Amniotic stem cell (primary cell): ENCODE data around the gene KCNG1.
"Not testable (repeated sequence)": the region's sequence is repeated elsewhere in the genome, so short reads cannot be mapped to it uniquely, and the experiment has no call there.

Source experiments
- DNase-seq: peaks from one replicate; lab custom pipeline; 2025; lab: John Stamatoyannopoulos, UW

Gene KCNG1, protein sequence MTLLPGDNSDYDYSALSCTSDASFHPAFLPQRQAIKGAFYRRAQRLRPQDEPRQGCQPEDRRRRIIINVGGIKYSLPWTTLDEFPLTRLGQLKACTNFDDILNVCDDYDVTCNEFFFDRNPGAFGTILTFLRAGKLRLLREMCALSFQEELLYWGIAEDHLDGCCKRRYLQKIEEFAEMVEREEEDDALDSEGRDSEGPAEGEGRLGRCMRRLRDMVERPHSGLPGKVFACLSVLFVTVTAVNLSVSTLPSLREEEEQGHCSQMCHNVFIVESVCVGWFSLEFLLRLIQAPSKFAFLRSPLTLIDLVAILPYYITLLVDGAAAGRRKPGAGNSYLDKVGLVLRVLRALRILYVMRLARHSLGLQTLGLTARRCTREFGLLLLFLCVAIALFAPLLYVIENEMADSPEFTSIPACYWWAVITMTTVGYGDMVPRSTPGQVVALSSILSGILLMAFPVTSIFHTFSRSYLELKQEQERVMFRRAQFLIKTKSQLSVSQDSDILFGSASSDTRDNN

DNA sequence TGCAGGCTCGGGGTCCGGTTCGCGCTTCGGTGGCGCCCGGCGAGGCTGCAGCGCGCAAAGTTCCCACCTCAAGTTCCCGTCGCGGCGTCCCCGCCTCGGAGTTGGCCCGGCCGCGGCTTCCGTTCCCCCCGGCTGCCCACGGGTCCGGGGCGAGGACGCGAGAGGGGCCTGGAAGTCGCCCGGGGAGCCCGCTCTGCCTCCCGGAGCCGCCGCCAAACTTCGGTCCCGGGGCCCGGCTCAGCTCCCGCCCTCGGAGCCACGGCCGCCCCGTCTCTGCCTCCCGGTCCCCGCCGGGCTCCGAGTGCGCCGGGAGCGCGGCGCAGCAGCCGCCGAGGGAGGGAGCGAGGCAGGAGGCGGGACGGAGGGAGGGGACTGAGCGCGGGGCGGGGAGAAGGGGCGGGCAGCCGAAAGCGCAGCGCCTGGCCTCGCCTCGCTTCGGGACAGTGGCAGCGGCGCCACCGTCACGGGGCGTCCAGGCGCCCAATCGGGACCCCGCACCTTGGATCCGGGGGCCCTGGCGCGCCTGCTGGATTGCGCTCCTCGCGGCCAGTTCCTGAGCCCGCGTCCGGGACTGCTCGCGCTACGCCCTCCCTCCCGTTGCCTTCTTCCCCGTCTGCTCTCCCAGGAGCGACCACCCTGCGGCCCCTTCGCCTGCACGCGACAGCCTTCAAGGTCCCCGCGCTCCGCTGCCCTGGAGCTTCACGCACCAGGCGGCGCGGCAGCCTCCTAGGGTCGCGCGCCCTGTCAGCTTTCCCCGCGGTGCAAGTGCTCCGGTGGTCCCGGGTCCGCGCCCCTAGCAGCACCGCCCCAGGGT, at the start of gene KCNG1:
TSS of gene KCNG1 (minus strand) at position 305 of the 814 bp plus-strand sequence. CDS start 12,769 bp downstream, outside the sequence.
- peak; percentile 63 for DNase-seq

DNA sequence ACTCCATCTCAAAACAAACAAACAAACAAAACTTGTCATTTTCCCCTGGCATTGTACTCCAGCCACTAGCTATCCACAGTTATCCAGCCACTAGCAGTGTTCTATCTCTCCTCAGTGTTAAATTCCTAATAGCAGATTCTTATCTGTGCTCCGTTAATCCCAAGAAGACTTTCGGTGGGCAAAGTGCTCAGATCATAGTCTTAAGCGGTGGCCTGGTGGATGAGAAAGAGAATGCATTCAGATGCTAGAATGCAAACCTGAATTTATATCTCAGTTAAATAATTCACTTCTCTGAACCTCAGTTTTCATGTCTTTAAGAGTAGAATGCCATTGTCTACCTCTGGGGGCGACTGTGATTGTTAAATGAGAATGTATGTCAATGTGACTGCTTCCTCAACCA, 47.7 kb upstream of the KCNG1 start:
- DNase-seq = no peak

- DNase-seq = no peak
Observed at GRCh38 chr20:51067792-51068191, 44.9 kb upstream of the KCNG1 start.

DNA sequence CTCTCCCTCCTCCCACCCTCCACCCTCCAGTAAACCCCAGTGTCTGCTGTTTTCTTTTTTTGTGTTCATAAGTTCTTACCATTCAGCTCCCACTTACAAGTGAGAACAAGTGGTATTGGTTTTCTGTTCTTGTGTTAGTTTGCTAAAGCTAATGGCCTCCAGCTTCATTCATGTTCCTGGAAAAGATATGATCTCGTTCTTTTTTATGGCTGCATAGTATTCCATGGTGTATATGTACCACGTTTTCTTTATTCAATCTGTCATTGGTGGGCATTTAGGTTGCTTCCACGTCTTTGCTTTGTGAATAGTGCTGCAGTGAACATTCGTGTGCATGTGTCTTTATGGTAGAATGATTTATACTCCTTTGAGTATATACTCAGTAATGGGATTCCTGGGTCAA, 42.7 kb upstream of the KCNG1 start:
- no peak for DNase-seq

- DNase-seq = no peak
Observed at GRCh38 chr20:51064137-51064536, 41.2 kb upstream of the KCNG1 start.

DNA sequence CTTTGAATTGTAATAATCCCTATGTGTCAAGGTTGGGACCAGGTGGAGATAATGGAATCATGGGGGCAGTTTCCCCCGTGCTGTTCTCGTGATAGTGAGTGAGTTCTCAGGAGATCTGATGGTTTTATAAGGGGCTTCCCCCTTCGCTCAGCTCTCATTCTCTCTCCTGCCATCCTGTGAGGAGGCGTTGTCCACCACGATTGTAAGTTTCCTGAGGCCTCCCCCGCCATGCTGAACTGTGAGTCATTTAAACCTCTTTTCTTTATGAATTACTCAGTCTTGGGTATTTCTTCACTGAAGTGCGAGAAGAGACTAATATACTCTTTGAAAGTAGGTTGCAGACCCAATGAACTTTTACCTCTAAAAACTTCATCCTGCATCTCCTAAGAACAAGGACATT, 39.2 kb upstream of the KCNG1 start:
- no peak for DNase-seq

DNA sequence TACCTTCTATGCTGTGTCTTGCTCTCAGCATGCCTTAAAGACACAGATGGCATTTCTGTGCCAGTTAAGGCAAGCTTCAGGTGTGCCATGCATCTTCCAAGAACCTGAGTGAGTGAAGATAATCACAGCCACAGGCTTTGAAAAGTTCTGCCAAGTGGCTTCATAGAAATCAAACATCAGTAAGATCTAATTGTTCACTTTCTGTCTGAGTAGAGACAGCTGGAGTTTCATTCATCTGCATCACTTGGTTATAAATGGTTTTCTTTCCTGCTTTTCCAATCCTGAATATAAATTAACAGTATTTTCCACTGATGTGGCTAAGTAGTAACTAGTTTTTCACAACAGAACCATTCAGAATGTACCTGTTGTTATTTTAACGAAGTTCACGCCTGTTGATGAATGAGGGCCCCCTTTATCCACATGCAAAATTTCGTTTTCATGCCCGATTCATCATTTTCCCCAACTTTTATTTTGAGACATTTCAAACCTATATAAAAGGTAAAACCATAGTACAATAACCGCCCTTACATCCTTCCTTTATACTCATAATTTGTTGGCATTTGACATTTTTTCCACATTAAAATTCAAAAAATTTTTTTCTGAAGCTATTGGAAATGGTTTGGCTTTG, 38.6 kb upstream of the KCNG1 start:
- no peak for DNase-seq

- DNase-seq = no peak
Observed at GRCh38 chr20:51060301-51060700, 37.4 kb upstream of the KCNG1 start.

DNA sequence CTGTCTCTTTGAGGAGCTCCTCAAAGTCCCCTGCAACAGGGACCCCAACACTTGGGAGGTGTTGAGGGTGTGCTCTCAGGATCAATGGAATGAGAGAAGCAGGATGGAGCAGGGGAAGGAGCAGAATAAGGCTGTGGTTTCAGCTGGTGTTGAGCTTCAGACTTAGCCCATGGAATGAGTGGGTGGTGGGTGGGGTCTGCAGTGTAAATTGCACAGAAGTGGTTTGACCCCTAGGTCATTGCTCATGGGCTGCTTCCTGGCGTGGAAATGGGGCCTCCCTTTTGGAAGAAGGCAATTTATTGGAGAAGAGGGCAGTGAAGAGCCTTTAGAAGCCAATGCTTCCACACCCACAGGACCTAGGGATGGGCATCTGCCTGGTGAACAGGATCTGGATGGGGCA, 37.0 kb upstream of the KCNG1 start:
- DNase-seq = no peak

DNA sequence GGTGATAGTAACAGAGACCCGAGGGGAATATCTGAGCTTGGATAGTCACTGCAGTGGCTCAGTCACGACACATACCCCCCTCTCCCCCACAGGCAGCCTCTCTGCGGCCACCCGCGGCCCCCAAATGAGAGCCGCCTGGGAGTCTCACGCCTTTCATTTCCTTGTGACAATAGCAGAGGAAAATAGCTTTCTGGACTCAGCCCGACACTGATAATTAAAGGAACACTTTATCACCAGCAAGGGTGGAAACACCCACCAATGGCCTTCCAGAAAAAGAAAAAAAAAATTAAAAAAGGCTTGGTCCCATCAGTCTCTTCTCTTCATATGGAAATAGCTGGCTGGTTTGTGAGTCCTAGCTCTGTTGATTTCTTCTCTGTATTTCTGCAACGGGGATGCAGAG, 35.1 kb upstream of the KCNG1 start:
- no peak for DNase-seq

- no peak for DNase-seq
Observed at GRCh38 chr20:51054233-51054632, 31.3 kb upstream of the KCNG1 start.

DNA sequence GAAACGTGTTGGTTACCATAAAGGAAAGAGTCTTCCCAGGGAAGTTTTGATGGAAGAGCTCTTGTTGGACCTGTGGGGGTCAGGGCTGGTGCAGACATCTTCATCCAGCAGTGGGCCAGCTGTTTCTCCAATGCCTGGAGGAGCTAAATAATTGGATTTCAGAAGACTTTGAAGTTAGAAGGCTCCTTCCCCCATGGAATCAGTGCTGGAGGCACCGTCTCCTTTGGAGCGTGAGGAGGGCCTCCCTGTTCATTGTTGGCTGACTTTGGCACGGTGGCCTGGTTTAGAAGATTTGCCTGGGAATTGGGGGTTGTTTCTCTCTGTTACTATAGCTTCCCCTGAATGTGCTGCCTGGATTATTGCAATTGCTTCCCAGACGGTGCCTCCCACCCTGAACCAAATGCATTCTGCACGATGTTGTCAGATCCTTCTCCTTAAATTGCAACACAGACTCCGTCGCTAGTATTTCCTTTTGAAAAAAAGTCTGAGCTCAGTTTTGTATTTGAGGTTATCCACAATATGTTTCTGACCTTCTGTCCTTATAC, 27.7 kb upstream of the KCNG1 start:
- no peak for DNase-seq

DNA sequence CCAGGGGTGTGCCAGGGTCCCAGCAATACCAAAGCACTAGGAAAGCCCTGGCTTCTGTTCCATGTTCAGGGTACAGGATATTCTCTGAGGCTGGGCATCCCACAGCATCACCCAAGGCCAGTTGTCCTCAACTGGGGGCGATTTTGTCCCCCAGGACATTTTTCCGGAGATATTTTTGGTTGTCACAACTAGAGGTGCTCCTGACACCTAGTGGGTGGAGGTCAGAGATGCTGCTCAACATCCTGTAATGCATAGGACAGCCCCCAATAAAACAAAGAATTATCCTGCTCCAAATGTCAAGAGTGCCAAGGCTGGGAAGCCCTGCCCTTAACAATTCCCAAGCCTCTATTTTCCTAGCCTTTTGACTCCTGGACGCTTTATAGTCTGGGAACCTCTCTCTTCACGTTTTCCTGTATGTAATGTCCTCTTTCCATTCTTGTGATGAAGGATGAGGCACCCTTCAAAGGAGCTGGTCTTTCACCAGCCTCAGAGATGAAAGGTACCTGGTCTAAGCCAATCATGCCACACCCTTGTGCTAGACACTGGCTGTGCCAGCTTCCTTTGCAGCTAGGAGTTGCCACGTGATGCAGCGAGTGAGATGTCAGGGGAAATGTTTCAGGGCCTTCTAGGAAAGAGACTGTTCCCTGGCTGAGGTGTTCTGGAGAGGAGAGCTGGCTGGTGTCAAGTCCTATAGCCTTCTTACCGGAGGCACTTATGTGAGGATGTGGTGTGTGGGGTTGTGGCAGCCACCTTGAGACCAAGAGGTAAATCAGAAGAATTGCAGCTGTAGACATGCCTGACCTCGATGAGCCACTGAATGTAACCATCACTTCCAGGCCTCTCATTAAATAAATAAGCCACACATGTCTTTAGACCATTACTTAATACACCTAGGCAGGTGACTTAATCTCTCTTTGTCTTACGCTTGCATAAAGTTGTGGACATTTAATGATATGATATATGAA, 23.4 kb upstream of the KCNG1 start:
- no peak for DNase-seq

GRCh38 chr20:51045492-51045891, 22.6 kb upstream of the KCNG1 start:
- not testable (repeated sequence) for DNase-seq

- DNase-seq = no peak
Observed at GRCh38 chr20:51044796-51045195, 21.9 kb upstream of the KCNG1 start.

- peak; percentile 10 for DNase-seq
Observed at GRCh38 chr20:51043811-51044210, 20.9 kb upstream of the KCNG1 start.

- DNase-seq = no peak
Observed at GRCh38 chr20:51042657-51043247, 19.8 kb upstream of the KCNG1 start.

DNA sequence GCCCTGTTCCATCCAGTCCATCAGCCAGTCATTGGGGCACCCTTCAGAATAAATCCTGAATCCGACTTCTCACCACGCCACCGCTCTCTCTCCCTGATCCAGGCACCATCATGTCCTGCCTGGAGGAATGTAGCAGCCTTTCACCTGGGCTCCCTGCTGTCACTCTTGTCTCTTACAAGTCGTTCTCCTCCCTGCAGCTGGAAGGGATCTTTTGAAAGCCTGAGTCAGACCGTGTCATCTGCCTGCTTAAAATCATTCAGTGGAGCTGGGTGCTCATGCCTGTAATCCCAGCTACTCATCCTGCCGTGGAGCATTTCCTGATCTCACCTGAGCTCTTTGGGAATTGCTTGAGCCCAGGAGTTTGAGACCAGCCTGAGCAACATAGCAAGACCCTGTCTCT, 19.2 kb upstream of the KCNG1 start:
- DNase-seq = no peak

DNA sequence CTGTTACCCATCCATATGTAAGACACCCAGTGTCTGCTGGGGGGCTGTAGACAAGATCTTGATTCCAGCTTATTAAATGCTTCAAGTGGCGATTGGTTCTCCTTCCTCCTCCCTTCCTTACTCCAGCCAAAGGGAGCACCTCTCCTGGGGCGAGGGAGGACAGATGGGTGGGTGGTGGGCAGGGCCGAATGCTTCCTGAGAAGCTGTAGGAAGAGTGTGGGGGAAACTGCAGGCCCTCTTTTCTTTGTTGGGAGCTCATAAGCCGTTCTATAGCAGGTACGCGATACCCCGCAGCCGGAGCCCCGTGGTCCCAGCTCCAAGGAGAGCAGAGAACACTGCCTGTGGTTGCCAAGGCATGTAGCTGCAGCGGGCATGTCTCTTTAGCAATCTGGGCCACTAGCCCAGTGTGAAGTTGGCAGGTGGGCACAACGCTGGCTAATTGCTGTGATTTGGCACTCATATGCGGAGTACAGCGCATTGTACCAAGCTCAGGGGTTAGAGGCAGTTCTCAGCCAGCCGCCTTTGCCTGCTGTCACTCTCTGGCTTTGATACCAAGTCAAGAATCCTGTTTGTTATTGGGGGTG, 14.7 kb upstream of the KCNG1 start:
- no peak for DNase-seq

DNA sequence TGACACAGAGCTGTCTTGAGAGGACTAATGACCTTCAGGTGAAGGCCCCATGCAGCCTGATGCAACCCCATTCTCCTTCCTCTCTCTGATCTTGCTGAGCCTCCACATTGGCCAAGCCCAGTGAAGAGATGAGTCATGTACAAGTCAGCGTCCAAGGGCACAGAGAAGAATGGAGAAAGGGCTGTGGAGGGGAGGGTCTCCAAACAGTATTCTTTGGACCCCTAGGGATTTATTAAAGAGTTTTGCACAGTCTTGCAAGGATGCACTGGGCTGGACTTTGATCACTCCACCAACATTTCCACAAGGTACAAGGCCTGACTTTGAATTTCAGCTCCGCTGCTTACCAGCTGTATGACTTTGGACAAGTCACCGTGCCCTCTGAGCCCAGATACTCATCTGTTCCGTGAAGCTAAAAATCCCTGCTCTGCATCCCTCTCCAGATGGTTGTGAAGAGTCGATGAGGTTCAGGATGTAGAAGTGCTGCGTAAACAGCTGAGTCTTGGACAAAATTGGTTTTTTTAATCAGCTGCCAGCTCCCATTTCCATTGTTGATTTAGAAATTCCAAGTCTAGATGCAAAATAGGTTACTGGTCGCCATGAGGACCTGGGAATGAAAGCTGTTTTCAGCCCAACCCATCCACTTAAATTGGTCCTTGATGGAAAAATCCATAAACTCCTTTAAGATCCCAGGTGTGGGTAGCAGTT, 14.1 kb upstream of the KCNG1 start:
- no peak for DNase-seq
